Measurements from ENCODE around the gene EZR. TPM values are rescaled to one million over a fixed set of nuclear protein-coding genes. Genes with fewer than 3 reads are reported as not detected.
"Not testable (repeated sequence)": the region's sequence is repeated elsewhere in the genome, so short reads cannot be mapped to it uniquely, and the experiment has no call there.

The EZR gene
- total and polyA plus RNA-seq, 2 of the 13 experiments (the other 11 are each of a cell fraction or from before 2014, with no cell fraction given) = 34.7 to 60.3 TPM

- no peak for TF ChIP-seq MAX (IDR thresholded peaks at IDR 0.05)
These were observed 21.3 kb upstream of the EZR start (continued) for GRCh38 chr6:158840465-158840864.

GRCh38 chr6:158839796-158840195 is 20.6 kb upstream of the EZR start:
- no peak for TF ChIP-seq ZNF235 (CRISPR knock-in tag; IDR thresholded peaks at IDR 0.05; ENCODE audit: borderline replicate concordance)
- no peak for TF ChIP-seq ZNF558 (CRISPR knock-in tag; IDR thresholded peaks at IDR 0.05; ENCODE audit: borderline replicate concordance)
- TF ChIP-seq ZBTB2 (CRISPR knock-in tag; IDR thresholded peaks at IDR 0.05; ENCODE audit: low read depth) = no peak
- Histone ChIP-seq H2AFZ (ENCODE audit: low read length) (no peak overlapping the region), H3K27me3 (ENCODE audit: control insufficient read depth in 1 of 2, insufficient read depth in 2 of 2, low read length in 2 of 2) (peaks cover 0 to 19% of the 10 kb centered on the region in 2 experiments; a peak in 1 of 5 replicates), H3K36me3 (replicated peaks in 1 of 2; ENCODE audit: control insufficient read depth in 1 of 2, insufficient read depth in 2 of 2, low read length in 2 of 2) (no peaks in the 10 kb centered on the region), H3K9ac (ENCODE audit: insufficient read depth, low read depth, low read length) (no peak overlapping the region), H3K4me2 (ENCODE audit: low read depth, low read length) (no peak overlapping the region), H3K4me1 (ENCODE audit: insufficient read depth, low read length) (peaks cover 25% of the 10 kb centered on the region), H4K20me1 (ENCODE audit: insufficient read depth, low read length) (no peaks in the 10 kb centered on the region), H3K79me2 (ENCODE audit: insufficient read depth, low read length) (no peaks in the 10 kb centered on the region), H3K4me3 (replicated peaks in 1 of 3; ENCODE audit: insufficient read depth in 1 of 3, low read depth in 2 of 3, low read length in 3 of 3) (no peak overlapping the region), H3K9me3 (ENCODE audit: low read length) (no peaks in the 10 kb centered on the region), H3K27ac (ENCODE audit: extremely low read length, insufficient read depth, low read length) (no peak overlapping the region)
- FAIRE-seq (no peak), ATAC-seq (no peak), DNase-seq (ENCODE audit: low spot score) (no peak)
- ChIA-PET CTCF (ENCODE audit: low intra/inter-chr PET ratio, low total read pairs) (no interaction called here), POLR2A (interaction anchor here (1.4 kb wide), 1 partner anchor 21 kb away, joined by 4 read pairs; the partner anchor contains the start of gene EZR)
- intact Hi-C loops (cut with micrococcal nuclease; ENCODE audit: unreplicated experiment) (no loop called here), in situ Hi-C loops (cut with HindIII; ENCODE audit: extremely low pct_ligation_motif_present, low pct_unique_long_range_greater_than_20kb) (no loop called here)
- BruUV-seq (replicated peaks) = no TSS peak
- 68% methylated on average over 5 of the region's 5 CpGs for WGBS (ENCODE audit: low lambda C conversion rate)

- intact Hi-C loops (cut with micrococcal nuclease; ENCODE audit: unreplicated experiment); ATAC-seq; H3K4me3 ChIP-seq (replicated peaks in 1 of 3; ENCODE audit: insufficient read depth in 1 of 3, low read depth in 2 of 3, low read length in 3 of 3); H3K79me2 ChIP-seq (ENCODE audit: insufficient read depth, low read length); H3K27ac ChIP-seq (ENCODE audit: extremely low read length, insufficient read depth, low read length); H3K9me3 ChIP-seq (ENCODE audit: low read length); BruUV-seq (replicated peaks); CTCF ChIA-PET (ENCODE audit: low intra/inter-chr PET ratio, low total read pairs); H3K36me3 ChIP-seq (replicated peaks in 1 of 2; ENCODE audit: control insufficient read depth in 1 of 2, insufficient read depth in 2 of 2, low read length in 2 of 2); H4K20me1 ChIP-seq (ENCODE audit: insufficient read depth, low read length); H2AFZ ChIP-seq (ENCODE audit: low read length); POLR2A ChIA-PET; H3K9ac ChIP-seq (ENCODE audit: insufficient read depth, low read depth, low read length); in situ Hi-C loops (cut with HindIII; ENCODE audit: extremely low pct_ligation_motif_present, low pct_unique_long_range_greater_than_20kb); H3K4me2 ChIP-seq (ENCODE audit: low read depth, low read length); FAIRE-seq; DNase-seq (ENCODE audit: low spot score): not testable (repeated sequence)
- 12% methylated on average over 3 of the region's 3 CpGs for WGBS (ENCODE audit: low lambda C conversion rate)
- Histone ChIP-seq H3K4me1 (ENCODE audit: insufficient read depth, low read length) (peaks cover 18% of the 10 kb centered on the region), H3K27me3 (ENCODE audit: control insufficient read depth in 1 of 2, insufficient read depth in 2 of 2, low read length in 2 of 2) (peaks cover 0 to 17% of the 10 kb centered on the region in 2 experiments; a peak in 1 of 5 replicates)
These were observed 19.6 kb upstream of the EZR start for GRCh38 chr6:158838790-158839189.
